Loucy (cell line): ENCODE data around the gene ALDH18A1.

Experiments
- CTCF ChIP-seq: fragments of 200-600 bp; sonication (generic); conservative IDR thresholded peaks from 2 replicates; pipeline ENCODE4 v1.5.1; 2014; ENCODE audit warnings: mild to moderate bottlenecking, antibody characterized with exemption, low read length
- EZH2phosphoT487 ChIP-seq: fragments of 200-600 bp; IDR thresholded peaks from 2 replicates; pipeline ENCODE4 v1.6.1; 2018; ENCODE audit warnings: antibody characterized with exemption, mild to moderate bottlenecking, moderate library complexity, borderline replicate concordance

- TF ChIP-seq CTCF = no peak
- no peak for TF ChIP-seq EZH2phosphoT487
Observed at GRCh38 chr10:95650232-95650631, 6.3 kb downstream of the ALDH18A1 start.
